GM21619 (cell line): Measurements from ENCODE around the gene COL4A1.
A peak's percentile ranks its signal among the peaks of the same experiment; 100 is the strongest.

Source experiments
- ATAC-seq: cut with Tn5 transposase; IDR thresholded peaks from one replicate; pipeline ENCODE4 v1.9.1; 2021; ENCODE audit not compliant: unreplicated experiment

The COL4A1 gene

GRCh38 chr13:110341445-110342244 is 34.7 kb upstream of the COL4A1 start:
- peak; percentile 59 for ATAC-seq

GRCh38 chr13:110340812-110341444 is 34.0 kb upstream of the COL4A1 start:
- ATAC-seq: peak; percentile 71

GRCh38 chr13:110339975-110340550 is 33.1 kb upstream of the COL4A1 start:
- ATAC-seq: no peak

GRCh38 chr13:110339263-110339662 is 32.3 kb upstream of the COL4A1 start:
- no peak for ATAC-seq

GRCh38 chr13:110338441-110339101 is 31.6 kb upstream of the COL4A1 start:
- no peak for ATAC-seq

GRCh38 chr13:110337247-110337646 is 30.3 kb upstream of the COL4A1 start:
- no peak for ATAC-seq

- no peak for ATAC-seq
Observed at GRCh38 chr13:110336681-110337080, 29.7 kb upstream of the COL4A1 start.

GRCh38 chr13:110336108-110336507 is 29.2 kb upstream of the COL4A1 start:
- ATAC-seq: no peak

- no peak for ATAC-seq
Observed at GRCh38 chr13:110334841-110335490, 28.0 kb upstream of the COL4A1 start.

GRCh38 chr13:110334256-110334655 is 27.3 kb upstream of the COL4A1 start:
- ATAC-seq: no peak

- ATAC-seq: no peak
Observed at GRCh38 chr13:110333837-110334236, 26.9 kb upstream of the COL4A1 start.

- ATAC-seq: no peak
Observed at GRCh38 chr13:110332750-110333149, 25.8 kb upstream of the COL4A1 start.

GRCh38 chr13:110331362-110331761 is 24.4 kb upstream of the COL4A1 start:
- ATAC-seq: no peak

- no peak for ATAC-seq
Observed at GRCh38 chr13:110330491-110331011, 23.6 kb upstream of the COL4A1 start.

- ATAC-seq: no peak
Observed at GRCh38 chr13:110329798-110330461, 23.0 kb upstream of the COL4A1 start.

- no peak for ATAC-seq
Observed at GRCh38 chr13:110329258-110329657, 22.3 kb upstream of the COL4A1 start.

GRCh38 chr13:110328573-110328972 is 21.6 kb upstream of the COL4A1 start:
- no peak for ATAC-seq

- no peak for ATAC-seq
Observed at GRCh38 chr13:110327051-110327721, 20.2 kb upstream of the COL4A1 start.

GRCh38 chr13:110326263-110326904 is 19.4 kb upstream of the COL4A1 start:
- ATAC-seq: no peak
